GM23248 (cell line): ENCODE measurements around the gene MBNL1. TPM values are rescaled to one million over a fixed set of nuclear protein-coding genes. Genes with fewer than 3 reads are reported as not detected.

Source experiments
- DNase-seq: peaks from one replicate; pipeline ENCODE4 v3.0.0-alpha.2; 2015
- H2AFZ ChIP-seq: fragments of 200-600 bp; sonication (generic); 2 replicates; pipeline ENCODE4 v1.6.1; 2016; ENCODE audit warnings: antibody characterized with exemption
- H3F3A ChIP-seq: fragments of 200-600 bp; sonication (generic); 2 replicates; pipeline ENCODE4 v1.6.1; 2016; ENCODE audit warnings: mild to moderate bottlenecking, antibody characterized with exemption, mixed run types; ENCODE audit not compliant: insufficient read depth
- H3K27ac ChIP-seq: fragments of 200-600 bp; sonication (generic); 2 replicates; pipeline ENCODE4 v1.5.1; 2016; ENCODE audit warnings: mild to moderate bottlenecking
- H3K27me3 ChIP-seq: fragments of 200-600 bp; sonication (generic); replicated peaks from 2 replicates; pipeline ENCODE4 v1.6.1; 2016; ENCODE audit warnings: mild to moderate bottlenecking; ENCODE audit not compliant: insufficient read depth
- H3K36me3 ChIP-seq: fragments of 200-600 bp; sonication (generic); 2 replicates; pipeline ENCODE4 v1.6.1; 2016; ENCODE audit warnings: low read depth, mild to moderate bottlenecking
- H3K4me1 ChIP-seq: fragments of 200-600 bp; sonication (generic); 2 replicates; pipeline ENCODE4 v1.6.1; 2016; ENCODE audit warnings: mild to moderate bottlenecking; ENCODE audit not compliant: insufficient read depth
- H3K4me2 ChIP-seq: fragments of 200-600 bp; sonication (generic); one replicate; pipeline ENCODE4 v1.6.1; 2016; ENCODE audit warnings: mild to moderate bottlenecking; ENCODE audit not compliant: unreplicated experiment
- H3K4me3 ChIP-seq: fragments of 200-600 bp; sonication (generic); 2 replicates; pipeline ENCODE4 v1.5.1; 2016; ENCODE audit warnings: mild to moderate bottlenecking
- H3K79me2 ChIP-seq: fragments of 200-600 bp; sonication (generic); 2 replicates; pipeline ENCODE4 v1.6.1; 2016; ENCODE audit warnings: mild to moderate bottlenecking; ENCODE audit not compliant: insufficient read depth
- H3K9ac ChIP-seq: fragments of 200-600 bp; sonication (generic); 2 replicates; pipeline ENCODE4 v1.6.1; 2016; ENCODE audit warnings: mild to moderate bottlenecking
- H3K9me2 ChIP-seq: fragments of 200-600 bp; sonication (generic); 2 replicates; pipeline ENCODE4 v1.6.1; 2016; ENCODE audit warnings: mixed run types, mild to moderate bottlenecking, moderate library complexity; ENCODE audit not compliant: insufficient read depth
- H3K9me3 ChIP-seq: fragments of 200-600 bp; sonication (generic); one replicate; pipeline ENCODE4 v1.6.1; 2017; ENCODE audit warnings: low read depth
- H4K20me1 ChIP-seq: fragments of 200-600 bp; sonication (generic); 2 replicates; pipeline ENCODE4 v1.6.0; 2016; ENCODE audit not compliant: insufficient read depth
- EZH2 ChIP-seq: fragments of 200-600 bp; sonication (generic); IDR thresholded peaks from 2 replicates; pipeline ENCODE4 v1.6.1; 2018; ENCODE audit warnings: antibody characterized with exemption, mild to moderate bottlenecking; ENCODE audit not compliant: insufficient read depth, poor library complexity, severe bottlenecking
- EZH2phosphoT487 ChIP-seq: fragments of 200-600 bp; sonication (generic); IDR thresholded peaks from 2 replicates; pipeline ENCODE4 v1.6.1; 2018; ENCODE audit warnings: antibody characterized with exemption, moderate library complexity, mild to moderate bottlenecking, low read depth; ENCODE audit not compliant: insufficient read depth
- WGBS, 2 experiments: methylation state at CpG; one replicate each; pipeline ENCODE4 v1.1.6; 2015 to 2017; ENCODE audit warnings: low lambda C conversion rate in 2 of 2, low coverage in 1 of 2; ENCODE audit errors: missing lambda C conversion rate in 2 of 2; 5-methylcytosine and 5-hydroxymethylcytosine counted together
- in situ Hi-C: fragments of 300-500 bp; cut with MboI; formaldehyde crosslinking; loops from 2 replicates; pipeline ENCODE4 v1.15.0; 2020
- polyA plus RNA-seq: library from polyadenylated mRNA; unstranded; fragments of >200 nt; fragmentation: Nextera tagmentation; extraction: Ambion mirVana; gene quantifications from 2 replicates; pipeline ENCODE4 v1.2.1, GENCODE V29; 2016
- total RNA-seq: library from RNA; depleted of rRNA; stranded (reverse); fragments of >200 nt; shearing (Covaris generic); gene quantifications from 2 replicates; pipeline ENCODE4 v1.2.3, GENCODE V29; 2014

The MBNL1 gene
- total and polyA plus RNA-seq, 2 experiments from 2014 or later = 89.5 to 262 TPM

GRCh38 chr3:152277198-152277597 is 8.5 kb downstream of the MBNL1 start:
- no peak for TF ChIP-seq EZH2
- no peak for TF ChIP-seq EZH2phosphoT487
- Histone ChIP-seq H2AFZ (no peak overlapping the region), H3K27ac (no peak overlapping the region), H3K4me2 (peak overlapping the region; percentile 9), H3F3A (peaks cover 38% of the 10 kb centered on the region), H3K36me3 (no peaks in the 10 kb centered on the region; the same call in 1 of the 2 replicates), H3K9ac (no peak overlapping the region), H3K27me3 (no peaks in the 10 kb centered on the region), H3K79me2 (peaks cover 100% of the 10 kb centered on the region), H3K4me1 (peaks cover 81% of the 10 kb centered on the region), H3K4me3 (no peak overlapping the region), H3K9me2 (no peaks in the 10 kb centered on the region), H3K9me3 (no peaks in the 10 kb centered on the region), H4K20me1 (no peaks in the 10 kb centered on the region; the same call in 1 of the 2 replicates)
- WGBS, 2 experiments = 33 to 63% methylated on average over 1 of the region's 1 CpG
- DNase-seq = no peak
- in situ Hi-C loops = no loop called here

- Histone ChIP-seq H3K79me2 (peaks cover 100% of the 10 kb centered on the region), H3K4me1 (peaks cover 80% of the 10 kb centered on the region), H3K4me3 (no peak overlapping the region), H2AFZ (no peak overlapping the region), H3K27me3 (no peaks in the 10 kb centered on the region), H3F3A (peaks cover 29% of the 10 kb centered on the region), H3K9me2 (no peaks in the 10 kb centered on the region), H3K4me2 (peak overlapping the region; percentile 54), H3K9ac (no peak overlapping the region), H3K36me3 (no peaks in the 10 kb centered on the region; the same call in 1 of the 2 replicates), H3K9me3 (no peaks in the 10 kb centered on the region), H4K20me1 (no peaks in the 10 kb centered on the region; the same call in 1 of the 2 replicates), H3K27ac (peak overlapping the region; percentile 21; the same call in 1 of the 2 replicates)
- DNase-seq = peak; percentile 56
- no peak for TF ChIP-seq EZH2phosphoT487
- TF ChIP-seq EZH2 = no peak
- in situ Hi-C loops = no loop called here
- WGBS, 2 experiments = 56 to 61% methylated on average over 6 of the region's 6 CpGs
Observed at GRCh38 chr3:152278756-152279427, 10.2 kb downstream of the MBNL1 start.

- WGBS, 2 experiments = 83 to 86% methylated on average over 3 of the region's 3 CpGs
- Histone ChIP-seq H4K20me1 (no peaks in the 10 kb centered on the region; the same call in 1 of the 2 replicates), H3K4me2 (peak overlapping the region; percentile 13), H3K4me3 (no peak overlapping the region), H3K9me3 (no peaks in the 10 kb centered on the region), H3K4me1 (peaks cover 79% of the 10 kb centered on the region), H3K9ac (no peak overlapping the region), H3K9me2 (no peaks in the 10 kb centered on the region), H3K79me2 (peaks cover 100% of the 10 kb centered on the region), H3K27me3 (no peaks in the 10 kb centered on the region), H3K27ac (no peak overlapping the region), H3K36me3 (no peaks in the 10 kb centered on the region), H3F3A (peaks cover 24% of the 10 kb centered on the region; the same call in 1 of the 2 replicates), H2AFZ (no peak overlapping the region)
- no peak for TF ChIP-seq EZH2phosphoT487
- no peak for TF ChIP-seq EZH2
- no peak for DNase-seq
- in situ Hi-C loops = no loop called here
Observed at GRCh38 chr3:152279479-152279878, 10.8 kb downstream of the MBNL1 start.

- H2AFZ ChIP-seq = no peak overlapping the region
- H3K4me3 ChIP-seq = no peak overlapping the region
- peak overlapping the region; percentile 13 for H3K4me2 ChIP-seq
- peaks cover 83% of the 10 kb centered on the region for H3K4me1 ChIP-seq
- H3K79me2 ChIP-seq = peaks cover 100% of the 10 kb centered on the region
- no peaks in the 10 kb centered on the region for H3K36me3 ChIP-seq
- DNase-seq = no peak
- no peaks in the 10 kb centered on the region for H3K9me3 ChIP-seq
- no peak overlapping the region for H3K9ac ChIP-seq
- peak overlapping the region; percentile 34; the same call in 1 of the 2 replicates for H3K27ac ChIP-seq
- 64 to 68% methylated on average over 3 of the region's 3 CpGs for WGBS, 2 experiments
- H3F3A ChIP-seq = peaks cover 22% of the 10 kb centered on the region
- TF ChIP-seq EZH2 = no peak
- TF ChIP-seq EZH2phosphoT487 = no peak
- no peaks in the 10 kb centered on the region; the same call in 1 of the 2 replicates for H4K20me1 ChIP-seq
- no peaks in the 10 kb centered on the region for H3K27me3 ChIP-seq
- in situ Hi-C loops = no loop called here
- no peaks in the 10 kb centered on the region for H3K9me2 ChIP-seq
Observed at GRCh38 chr3:152280539-152280938, 11.8 kb downstream of the MBNL1 start.
